ENCODE measurements around the gene CDH22. TPM values are rescaled to one million over a fixed set of nuclear protein-coding genes. Genes with fewer than 3 reads are reported as not detected.

Gene CDH22
- total and polyA plus RNA-seq, 9 of the 15 experiments (the other 6 are each of a cell fraction or from before 2014, with no cell fraction given), result 0.07 to 0.08 TPM; not detected in 7

DNA sequence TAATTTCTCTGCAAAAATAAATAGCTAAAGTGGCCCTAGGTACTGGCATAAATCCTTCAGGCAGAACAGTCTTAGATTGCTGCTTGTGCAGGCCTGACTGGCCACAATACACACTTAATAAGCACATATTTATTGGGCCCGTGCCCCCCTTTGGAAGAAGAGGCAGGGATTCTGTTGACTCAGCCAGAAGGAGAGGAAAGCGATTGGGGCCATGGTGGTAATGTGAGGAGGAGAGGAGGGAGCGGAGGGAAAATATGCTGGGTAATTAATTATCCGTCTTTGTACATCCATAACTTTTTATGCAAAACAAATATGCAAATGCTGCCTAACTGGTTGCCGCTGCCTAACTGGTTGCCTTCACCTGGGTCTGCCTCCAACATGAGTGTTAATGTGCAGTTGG, 154.0 kb downstream of the CDH22 start:
- Histone ChIP-seq H3K79me2 (ENCODE audit: control insufficient read depth, insufficient read depth, low read length) (no peaks in the 10 kb centered on the region), H3K36me3 (ENCODE audit: control insufficient read depth, insufficient read depth, low read length) (no peaks in the 10 kb centered on the region), H4K20me1 (replicated peaks; ENCODE audit: control insufficient read depth, insufficient read depth, low read length) (no peaks in the 10 kb centered on the region; the same call in 1 of the 2 replicates), H3K27ac (ENCODE audit: extremely low read depth, low read depth, low read length) (no peak overlapping the region), H3K9ac (ENCODE audit: insufficient read depth in 1 of 2, low read depth in 2 of 2, low read length in 2 of 2) (no peak overlapping the region), H3K9me1 (ENCODE audit: control insufficient read depth, insufficient read depth, low read length) (no peaks in the 10 kb centered on the region), H3K27me3 (ENCODE audit: control insufficient read depth in 2 of 2, insufficient read depth in 2 of 2, low read length in 2 of 2) (peaks cover 27 to 70% of the 10 kb centered on the region in 2 experiments; a peak in 3 of 5 replicates), H2AFZ (ENCODE audit: low read depth, low read length) (no peak overlapping the region), H3K4me2 (ENCODE audit: insufficient read depth, low read length) (no peak overlapping the region), H3K9me3 (replicated peaks; ENCODE audit: control insufficient read depth, insufficient read depth, low read depth, low read length) (no peaks in the 10 kb centered on the region), H3K4me3 (no peak overlapping the region), H3K4me1 (replicated peaks in 1 of 2; ENCODE audit: control insufficient read depth in 2 of 2, insufficient read depth in 2 of 2, low read length in 2 of 2) (no peaks in the 10 kb centered on the region)
- ChIA-PET POLR2A (interaction anchor here (0.6 kb wide), 1 partner anchor 150 kb away, joined by 3 read pairs; no protein-coding TSS in a partner anchor), CTCF (ENCODE audit: low intra/inter-chr PET ratio) (no interaction called here)
- in situ Hi-C loops (cut with MboI) (no loop called here), intact Hi-C loops (cut with micrococcal nuclease) (no loop called here)
- TF ChIP-seq ZNF764 (CRISPR knock-in tag; IDR thresholded peaks at IDR 0.05; ENCODE audit: low read depth) (no peak), MAFG (tag; conservative IDR thresholded peaks at IDR 0.05) (no peak), ILK (tag; IDR thresholded peaks at IDR 0.05; ENCODE audit: borderline replicate concordance, low read depth) (no peak)
- TF ChIP-seq, protein P1, sequence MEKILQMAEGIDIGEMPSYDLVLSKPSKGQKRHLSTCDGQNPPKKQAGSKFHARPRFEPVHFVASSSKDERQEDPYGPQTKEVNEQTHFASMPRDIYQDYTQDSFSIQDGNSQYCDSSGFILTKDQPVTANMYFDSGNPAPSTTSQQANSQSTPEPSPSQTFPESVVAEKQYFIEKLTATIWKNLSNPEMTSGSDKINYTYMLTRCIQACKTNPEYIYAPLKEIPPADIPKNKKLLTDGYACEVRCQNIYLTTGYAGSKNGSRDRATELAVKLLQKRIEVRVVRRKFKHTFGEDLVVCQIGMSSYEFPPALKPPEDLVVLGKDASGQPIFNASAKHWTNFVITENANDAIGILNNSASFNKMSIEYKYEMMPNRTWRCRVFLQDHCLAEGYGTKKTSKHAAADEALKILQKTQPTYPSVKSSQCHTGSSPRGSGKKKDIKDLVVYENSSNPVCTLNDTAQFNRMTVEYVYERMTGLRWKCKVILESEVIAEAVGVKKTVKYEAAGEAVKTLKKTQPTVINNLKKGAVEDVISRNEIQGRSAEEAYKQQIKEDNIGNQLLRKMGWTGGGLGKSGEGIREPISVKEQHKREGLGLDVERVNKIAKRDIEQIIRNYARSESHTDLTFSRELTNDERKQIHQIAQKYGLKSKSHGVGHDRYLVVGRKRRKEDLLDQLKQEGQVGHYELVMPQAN (IDR thresholded peaks at IDR 0.05; ENCODE audit: borderline replicate concordance), result no peak
- ATAC-seq, result no peak
- DNase-seq (ENCODE audit: extremely low read depth in 1 of 4, low spot score in 3 of 4), result no peak
- no peak for FAIRE-seq
- 3% methylated on average over 5 of the region's 5 CpGs for WGBS (ENCODE audit: insufficient coverage, low coverage, missing lambda C conversion rate)
- BruUV-seq (replicated peaks), result no TSS peak
